NCI-H345 (cell line): ENCODE data around the gene GPR183.

Experiments
- DNase-seq: peaks from one replicate; lab custom pipeline; 2025; lab: John Stamatoyannopoulos, UW

Gene GPR183

DNA sequence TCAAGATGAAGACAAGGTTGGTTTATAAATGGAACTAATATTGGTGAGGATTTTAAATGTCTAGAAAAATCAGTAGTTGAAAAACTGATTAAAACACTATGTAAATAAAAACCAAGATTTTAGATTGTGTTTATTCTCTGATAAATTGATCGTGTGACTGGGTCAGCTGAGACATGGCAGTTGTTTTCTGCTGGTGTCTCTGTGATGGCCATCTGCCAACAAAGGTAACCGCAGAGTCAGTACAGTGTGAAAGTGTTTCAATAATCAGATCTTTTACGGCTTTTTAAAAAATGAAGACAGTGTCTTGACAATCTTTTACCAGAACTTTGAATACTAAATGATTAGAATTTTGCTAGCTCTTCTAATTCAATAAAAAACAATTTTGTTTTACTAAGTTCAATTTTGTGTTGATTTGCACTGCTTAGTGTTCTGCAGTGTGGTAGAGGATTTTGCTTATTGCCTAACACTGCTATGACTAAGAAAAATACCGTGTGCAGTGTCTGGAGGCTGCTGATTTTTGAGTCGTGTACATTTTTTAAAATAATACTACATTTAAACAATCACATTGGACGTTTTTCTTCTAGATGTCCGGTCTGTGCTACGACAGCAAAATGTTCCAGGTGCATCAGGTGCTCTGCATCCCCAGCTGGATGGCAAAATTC is 32.7 kb upstream of the GPR183 start:
- no peak for DNase-seq

DNA sequence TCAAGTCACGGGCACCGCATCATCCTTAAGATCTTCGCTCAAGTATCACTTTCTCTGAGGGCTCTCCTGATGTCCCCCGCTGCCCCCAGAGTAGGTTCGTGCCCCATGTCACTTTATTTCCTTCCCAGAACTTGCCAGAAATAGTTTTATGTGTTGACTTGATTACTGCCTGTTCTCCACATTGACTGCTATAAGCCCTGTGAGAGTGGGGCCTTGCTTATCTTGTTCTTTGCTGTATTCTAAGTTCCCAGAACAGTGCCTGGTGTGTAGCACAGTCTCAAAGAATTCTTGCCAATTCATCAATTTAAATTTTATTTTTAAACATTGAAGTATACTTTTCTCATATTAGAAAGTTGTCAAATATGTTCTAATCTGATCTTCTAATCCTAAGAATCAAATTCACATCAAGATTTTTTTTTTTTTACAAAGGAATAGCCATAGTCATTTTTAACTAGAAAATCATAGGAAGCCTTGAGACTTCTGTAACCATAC is 32.1 kb upstream of the GPR183 start:
- DNase-seq = no peak

DNA sequence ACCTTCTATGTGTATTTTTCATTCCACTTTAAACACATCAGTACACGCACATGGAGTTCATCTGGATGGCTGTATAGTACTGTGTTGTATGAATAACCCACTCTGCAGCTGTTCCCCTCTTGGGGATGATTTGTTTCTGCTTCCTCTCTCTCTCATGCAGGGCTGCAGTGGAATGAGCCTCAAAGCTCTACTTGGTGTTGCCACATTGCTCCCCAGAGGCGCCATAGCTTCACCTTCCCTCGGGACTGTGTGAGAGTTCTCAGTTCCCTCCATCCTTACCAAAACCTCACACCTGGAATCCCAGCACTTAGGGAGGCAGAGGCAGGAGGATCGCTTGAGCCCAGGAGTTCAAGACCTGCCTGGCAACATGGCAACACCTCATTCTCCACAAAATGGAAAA is 28.4 kb upstream of the GPR183 start:
- DNase-seq = no peak

DNA sequence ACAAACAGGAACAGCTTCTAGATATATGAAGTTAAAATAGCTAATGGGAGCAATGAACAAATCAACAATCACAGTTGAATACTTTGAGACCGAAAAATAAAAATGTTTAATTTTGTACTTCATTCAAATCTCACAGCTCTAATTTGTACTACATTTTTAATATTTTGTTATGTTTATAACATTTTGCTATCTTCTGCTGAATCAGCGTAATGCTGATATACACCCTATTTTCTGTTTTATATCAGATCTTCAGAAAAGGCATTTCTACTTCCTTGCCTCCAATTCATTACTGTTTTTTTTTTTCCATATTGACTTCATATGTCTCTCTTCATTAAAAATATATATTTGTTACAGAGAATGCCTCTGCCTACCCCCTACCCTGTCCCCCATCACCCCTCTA is 27.9 kb upstream of the GPR183 start:
- no peak for DNase-seq

DNA sequence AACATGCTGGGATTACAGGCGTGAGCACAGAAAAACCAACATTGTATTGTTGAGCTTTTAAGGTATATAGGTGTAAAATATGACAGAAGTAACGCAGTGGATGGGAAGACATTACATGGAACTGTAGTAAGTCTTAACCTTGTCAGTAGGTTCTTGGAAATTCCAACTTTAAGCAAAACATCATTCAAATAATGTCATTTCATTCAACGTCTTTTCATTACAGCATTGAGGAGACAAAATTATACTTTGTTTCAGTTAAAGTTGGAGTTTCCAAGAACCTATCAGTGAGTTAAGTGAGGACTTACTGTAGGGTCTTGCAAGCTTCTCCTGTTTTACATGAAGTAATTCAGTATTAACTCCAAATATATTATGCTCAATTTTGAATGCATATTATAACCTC is 27.0 kb upstream of the GPR183 start:
- no peak for DNase-seq

DNA sequence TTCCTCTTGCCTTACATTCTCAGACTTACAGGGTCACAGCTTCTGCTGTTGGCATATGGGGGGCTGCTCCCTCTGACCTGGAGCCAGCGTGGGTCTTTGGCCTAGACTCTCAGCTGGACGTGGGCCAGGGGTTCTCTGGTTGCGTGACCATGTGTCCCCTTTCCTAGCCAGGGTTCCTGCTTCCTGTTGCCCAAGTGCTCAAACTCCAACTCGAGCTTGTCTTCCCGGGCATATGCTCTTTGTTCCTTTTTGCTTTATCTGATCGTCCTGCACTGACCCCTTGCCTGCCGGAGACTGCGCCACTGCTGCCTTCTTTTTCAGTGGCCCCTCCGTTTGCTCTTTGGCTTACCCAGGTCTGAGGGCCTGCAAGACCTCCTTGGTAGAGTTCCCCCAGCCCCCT is 25.3 kb upstream of the GPR183 start:
- no peak for DNase-seq

DNA sequence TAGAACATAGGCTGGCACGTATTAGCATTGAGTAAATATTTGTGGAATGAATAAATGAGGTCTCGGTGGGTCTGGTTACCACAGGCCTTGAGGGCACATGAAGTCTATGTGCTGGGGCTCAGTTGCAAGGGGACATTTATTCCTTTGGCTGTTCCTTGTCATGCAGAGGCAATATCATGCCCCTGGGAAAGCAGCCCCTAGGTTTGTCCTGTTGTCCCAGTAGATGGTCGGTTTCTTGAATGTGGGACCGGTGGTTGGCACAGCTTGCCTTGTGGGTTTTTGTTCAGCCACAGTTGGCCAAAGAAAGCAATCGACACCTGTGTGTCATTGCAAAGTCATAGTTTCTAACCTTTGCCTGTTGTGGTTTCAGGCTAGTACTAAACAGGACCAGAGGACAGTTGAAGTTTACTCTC is 24.7 kb upstream of the GPR183 start:
- DNase-seq = no peak

DNA sequence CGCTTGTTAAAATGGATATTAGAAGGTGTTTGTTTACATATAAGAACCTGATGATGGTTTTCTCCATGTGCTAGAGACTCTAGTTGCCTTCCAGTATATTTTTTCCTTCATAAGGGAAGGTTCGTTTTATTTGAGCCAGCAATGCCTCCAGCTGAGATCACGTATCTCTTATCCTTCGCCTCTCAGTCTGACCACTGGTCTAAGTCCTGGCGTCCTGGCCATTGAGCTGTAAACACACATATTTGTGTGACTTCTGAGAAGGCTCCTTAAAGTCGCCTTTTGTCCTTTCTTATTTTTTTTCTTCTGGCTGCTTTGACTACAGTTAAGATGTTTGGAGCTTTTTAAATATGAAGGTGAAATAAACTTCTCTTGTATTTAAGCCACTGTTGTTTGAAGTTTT is 23.7 kb upstream of the GPR183 start:
- no peak for DNase-seq

DNA sequence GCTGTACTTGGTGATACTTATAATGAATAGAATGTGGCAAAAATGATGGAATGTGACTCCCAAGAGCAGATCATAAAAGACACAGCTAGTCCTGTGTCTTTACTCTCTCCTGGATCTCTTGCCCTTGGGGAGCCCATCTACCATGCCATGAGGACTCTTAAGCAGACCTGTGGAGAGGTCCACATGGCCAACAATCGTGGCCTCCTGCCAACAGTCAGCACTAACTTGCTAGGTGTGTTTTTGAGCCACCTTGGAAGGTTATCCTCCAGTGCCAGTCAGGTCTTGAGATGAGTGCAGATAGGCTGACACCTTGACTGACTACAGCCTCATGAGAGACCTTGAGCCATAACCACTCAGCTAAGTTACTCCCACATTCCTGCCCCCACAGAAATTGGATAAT is 22.3 kb upstream of the GPR183 start:
- no peak for DNase-seq

DNA sequence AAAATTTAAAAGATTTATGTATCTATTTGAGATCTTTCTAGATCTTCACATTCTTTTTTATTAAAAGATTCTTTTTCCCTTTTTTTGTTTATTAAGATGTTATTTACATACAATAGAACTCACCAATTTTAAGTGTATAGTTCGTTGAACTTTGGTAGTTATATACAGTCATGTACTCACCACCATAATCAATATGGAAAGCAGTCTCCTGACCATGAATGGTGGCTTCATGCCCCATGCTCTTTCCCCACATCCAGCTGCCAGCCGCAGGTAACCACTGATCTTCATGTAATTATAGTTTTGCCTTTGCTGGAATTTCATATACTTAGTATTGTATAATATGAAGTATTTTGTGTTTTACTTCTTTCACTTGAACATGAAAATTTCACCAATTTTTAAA is 20.6 kb upstream of the GPR183 start:
- no peak for DNase-seq

DNA sequence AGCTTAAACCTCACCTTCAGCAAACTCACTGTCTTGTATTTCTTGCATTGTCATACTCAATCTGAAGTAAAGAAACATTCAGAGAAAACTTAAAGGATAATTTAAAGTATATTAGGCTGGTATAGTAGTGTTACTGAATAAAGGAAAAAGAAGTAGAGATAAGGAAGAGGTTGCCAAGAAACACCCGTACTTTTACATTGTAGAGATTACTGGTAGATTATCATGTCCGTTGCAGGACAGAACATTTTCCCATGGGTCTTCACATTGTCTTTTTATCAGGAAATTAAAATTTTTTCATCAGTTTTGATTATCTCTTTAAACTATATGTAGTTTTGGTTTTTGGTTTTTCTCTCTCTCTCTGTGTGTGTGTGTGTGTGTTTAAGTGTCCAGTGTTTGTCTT is 19.9 kb upstream of the GPR183 start:
- DNase-seq = no peak

DNA sequence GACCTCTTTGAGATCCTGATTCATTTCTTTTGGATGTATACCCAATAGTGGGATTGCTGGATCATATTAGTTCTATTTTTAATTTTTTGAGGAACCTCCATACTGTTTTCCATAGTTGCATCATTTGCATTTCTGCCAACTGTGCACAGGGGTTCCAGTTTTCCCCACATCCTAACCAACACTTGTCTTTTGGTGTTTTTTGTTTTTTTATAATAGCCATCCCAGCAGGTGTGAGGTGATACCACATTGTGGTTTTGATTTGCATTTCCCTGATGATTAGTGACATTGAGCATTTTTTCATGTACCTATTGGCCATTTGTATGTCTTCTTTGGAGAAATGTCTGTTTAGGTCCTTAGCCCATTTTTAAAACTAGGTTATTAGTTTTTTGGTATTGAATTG is 18.8 kb upstream of the GPR183 start:
- DNase-seq = no peak

DNA sequence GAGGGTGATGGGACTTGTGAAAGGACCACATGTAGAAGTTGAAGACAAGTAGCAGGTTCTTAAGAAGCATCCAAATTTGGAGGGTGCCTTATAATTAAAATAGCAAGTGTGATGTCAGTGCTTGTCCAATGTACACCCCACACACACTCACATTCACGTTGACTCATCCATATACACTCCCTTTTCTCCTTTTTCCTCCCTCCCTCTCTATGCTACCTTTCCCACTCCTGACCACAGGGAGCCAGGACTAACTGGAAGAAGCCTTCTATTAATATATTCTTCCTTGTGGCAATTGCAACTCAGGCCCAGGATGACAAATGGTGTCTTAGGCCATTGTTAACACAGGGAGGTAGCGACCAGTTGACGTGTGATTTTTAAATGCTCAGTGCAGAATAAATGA is 16.3 kb upstream of the GPR183 start:
- DNase-seq = no peak

DNA sequence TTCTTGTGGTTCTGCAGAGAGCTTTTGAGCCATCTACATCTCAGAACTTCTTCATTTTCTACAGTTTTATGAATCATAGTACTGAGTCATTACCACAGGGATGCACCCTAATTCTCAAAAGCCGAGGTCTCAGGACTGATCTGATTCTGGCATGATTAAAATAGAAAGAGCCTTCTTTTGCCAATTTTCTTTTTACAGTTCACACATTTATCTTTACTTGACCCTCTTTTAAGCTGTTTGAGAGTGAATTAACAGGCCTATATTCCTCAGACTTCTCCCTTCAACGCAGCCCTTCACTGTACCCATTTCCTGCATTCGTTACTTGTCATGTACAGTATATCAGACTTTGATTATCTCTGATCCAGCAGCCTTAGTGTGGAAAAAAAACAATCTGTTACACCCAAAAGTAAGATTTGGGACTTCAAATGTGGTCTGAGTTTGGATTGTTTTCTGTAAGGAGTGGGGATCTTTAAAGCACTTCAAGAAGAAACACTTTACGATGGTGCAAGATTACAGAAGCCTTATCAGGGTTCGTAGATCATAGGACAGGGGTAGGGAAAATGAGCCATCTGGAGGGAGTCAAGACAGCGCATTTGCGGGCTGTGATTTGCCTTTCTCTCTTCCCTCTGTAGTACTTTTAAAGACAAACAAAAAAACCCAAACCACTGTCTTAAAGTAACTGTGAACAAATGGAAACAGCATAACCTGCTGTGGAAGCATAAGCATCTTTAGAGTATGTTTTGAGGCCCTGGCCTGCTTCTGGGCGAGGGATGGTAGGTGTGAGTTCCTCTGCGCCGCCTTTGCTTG is 15.3 kb upstream of the GPR183 start:
- no peak for DNase-seq

DNA sequence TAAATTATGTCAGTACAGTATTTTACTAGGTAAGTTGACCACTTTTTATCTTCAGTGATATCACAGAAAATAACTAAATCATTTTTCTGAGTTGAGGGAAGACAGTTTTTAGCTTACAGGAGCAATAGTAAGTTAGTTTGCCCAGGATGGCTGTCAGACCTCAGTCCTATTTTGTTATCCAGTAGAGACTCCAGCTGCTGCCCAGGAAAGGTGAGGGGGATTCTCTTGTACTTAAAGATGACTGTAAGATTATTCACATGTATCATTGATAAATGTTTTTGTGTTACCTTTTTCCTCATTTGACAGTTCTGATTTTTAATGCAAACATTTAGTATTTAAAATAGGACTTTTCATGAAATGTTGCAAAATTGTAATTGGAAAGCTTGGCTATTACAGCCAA is 14.5 kb upstream of the GPR183 start:
- DNase-seq = no peak

DNA sequence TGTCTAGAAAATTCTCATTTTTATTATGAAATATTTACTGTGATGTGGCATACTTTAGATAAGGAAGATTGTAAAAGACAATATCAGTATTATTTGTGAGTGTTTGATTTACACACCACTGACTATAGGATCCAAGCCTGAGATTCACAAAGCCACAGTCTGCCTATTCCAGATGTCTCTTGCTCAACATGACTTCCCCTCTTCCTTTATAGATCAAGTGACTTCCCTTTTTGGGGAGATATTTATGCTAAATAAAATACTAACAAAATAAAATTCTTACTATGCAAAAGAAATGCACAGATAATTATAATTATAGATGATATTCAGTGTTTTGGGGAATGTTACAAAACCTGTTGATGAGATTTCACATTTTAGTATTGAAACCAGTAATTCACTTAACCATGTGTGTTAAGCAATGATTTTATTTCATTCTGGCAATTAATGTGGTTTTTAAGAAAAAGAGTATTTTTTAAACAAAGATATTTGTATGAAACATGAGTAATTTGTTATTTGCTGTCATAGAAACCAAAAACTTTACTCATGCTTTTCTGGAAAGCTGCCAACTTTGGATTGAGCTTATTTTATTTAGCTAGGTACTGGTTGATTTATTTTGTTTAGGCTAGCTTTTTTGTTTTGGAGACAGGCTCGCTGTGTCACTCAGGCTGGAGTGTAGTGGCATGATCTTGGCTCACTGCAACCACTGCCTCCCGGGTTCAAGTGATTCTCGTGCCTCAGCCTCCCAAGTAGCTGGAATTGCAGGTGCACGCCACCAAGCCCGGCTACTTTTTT is 13.7 kb upstream of the GPR183 start:
- peak; percentile 7 for DNase-seq

DNA sequence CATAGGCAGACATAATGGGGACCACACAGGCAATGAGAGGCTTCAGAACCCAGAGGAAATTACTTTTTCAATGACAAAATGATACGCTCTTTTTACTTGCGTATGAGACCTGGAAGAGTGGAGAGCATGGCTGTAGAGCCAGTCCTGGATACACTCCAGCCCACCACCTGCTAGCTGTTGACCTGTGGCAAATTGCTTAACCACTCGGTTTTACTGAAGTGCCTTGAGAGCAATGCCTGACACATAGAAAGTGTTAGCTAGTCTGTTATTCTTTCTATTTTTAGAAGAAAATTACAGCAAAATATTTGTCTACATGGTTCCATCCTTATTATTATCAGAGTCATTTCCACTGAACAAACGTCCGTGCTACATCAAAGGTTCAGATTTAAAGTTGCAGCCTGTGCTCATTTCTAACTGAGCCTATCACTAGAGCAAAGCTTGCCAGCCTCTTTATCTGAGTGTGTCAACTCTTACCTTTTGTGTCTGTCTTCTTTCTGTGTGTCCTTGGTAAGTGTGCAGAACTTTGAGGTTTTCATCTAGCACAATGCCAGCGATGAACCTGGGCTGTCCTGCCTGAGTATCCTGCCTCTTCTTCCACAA is 9.6 kb upstream of the GPR183 start:
- peak; percentile 44 for DNase-seq

DNA sequence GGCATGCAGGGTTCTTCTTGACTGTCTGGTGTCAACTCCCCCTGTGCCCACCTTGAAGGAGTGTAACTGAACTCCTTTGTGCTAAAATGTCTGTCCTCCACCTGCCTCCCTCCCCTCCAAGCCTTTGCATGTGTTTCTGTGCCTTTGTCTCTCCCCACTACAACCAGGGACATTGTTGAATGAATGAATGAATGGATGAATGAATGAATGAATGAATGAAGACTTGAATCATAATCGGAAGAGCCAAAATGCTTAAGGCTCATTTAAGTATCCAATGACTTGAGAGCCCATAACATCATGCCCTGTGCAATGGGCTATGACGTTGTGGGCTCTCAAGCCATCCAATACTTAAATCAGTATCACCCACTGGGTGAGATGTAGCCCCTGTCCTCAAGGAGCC is 9.0 kb upstream of the GPR183 start:
- no peak for DNase-seq

DNA sequence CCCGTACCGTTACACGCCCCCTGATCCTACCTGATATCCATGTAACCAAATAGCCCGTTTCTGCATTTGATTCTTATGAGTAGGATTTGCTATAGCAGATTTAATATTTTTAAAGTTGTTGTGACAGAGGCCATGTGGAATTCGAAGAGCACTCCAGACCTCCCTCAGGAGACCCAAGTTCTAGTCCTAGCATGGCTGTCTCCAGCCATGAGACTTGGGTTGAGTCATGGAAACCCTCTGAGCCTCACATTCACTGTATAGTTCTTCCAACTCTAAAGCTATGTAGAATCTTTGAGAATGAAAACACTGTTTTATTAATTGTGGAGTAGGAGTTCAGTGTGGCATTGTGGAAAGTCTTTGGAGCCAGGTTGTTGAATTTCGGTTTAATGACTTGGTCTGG is 8.0 kb upstream of the GPR183 start:
- no peak for DNase-seq

DNA sequence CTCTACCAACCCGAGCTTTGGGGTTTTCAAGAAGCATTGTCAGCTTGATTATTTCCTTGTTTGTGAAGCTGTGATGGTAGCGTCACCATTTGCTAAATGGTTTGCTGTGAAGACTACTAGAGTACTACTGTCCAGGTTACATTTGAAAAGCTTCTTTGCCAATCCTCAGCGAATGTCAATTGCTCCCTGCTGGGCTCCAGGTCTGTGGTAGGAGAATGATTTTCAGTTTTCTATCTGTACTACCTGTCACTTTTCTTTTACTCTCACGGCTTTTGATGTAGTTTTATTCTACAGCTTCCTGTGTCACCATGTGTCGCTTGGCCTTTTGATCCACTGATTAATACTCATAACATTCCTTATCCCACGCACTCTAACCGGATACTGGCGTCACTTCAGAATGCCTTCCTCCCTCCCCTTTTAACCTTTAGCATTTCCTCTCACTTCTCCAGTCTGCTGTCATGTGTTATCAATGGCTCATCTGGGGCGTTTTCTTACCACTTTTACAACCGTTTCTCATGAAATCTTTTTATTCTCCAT is 7.5 kb upstream of the GPR183 start:
- DNase-seq = no peak

DNA sequence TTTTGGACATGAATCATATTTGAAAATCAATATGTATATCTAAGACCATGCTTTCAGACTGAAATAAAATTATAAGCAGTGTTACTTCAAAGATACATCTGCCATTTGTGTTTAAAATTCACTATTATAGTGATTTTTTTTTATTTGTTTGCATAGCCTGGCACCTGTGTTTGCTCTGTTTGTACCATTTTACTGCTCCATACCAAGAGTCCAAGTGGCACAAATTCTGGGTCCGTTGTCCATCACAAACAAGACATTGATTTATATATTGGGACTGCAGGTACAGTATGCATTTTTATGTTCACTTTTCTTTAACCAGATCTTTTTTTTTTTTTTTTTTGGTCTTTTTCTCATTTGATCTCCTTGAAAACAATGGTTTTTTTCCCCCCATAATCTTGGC is 6.7 kb upstream of the GPR183 start:
- no peak for DNase-seq

DNA sequence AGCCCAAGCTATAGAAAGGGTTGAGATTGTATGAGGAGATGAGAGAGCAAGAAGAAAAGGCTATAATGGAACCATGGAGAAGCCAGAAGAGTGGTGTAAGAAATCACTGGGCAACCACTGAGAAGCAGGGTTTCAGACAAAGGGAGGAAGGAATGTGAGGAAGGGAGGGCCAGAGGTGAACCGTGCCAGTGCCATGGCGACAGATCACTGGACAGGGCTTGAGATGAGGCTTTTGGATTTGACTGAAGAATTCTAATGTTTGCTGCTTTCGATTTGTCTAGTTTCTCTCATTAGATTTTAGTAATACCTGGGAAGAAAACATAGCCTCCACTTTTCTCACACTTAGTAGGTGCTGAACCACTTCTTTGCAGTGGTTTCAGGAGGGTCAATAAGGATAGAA is 6.3 kb upstream of the GPR183 start:
- no peak for DNase-seq
